ENCODE results near the gene FAM219B.
"Not testable (repeated sequence)": the region's sequence is repeated elsewhere in the genome, so short reads cannot be mapped to it uniquely, and the experiment has no call there.

Gene FAM219B

DNA sequence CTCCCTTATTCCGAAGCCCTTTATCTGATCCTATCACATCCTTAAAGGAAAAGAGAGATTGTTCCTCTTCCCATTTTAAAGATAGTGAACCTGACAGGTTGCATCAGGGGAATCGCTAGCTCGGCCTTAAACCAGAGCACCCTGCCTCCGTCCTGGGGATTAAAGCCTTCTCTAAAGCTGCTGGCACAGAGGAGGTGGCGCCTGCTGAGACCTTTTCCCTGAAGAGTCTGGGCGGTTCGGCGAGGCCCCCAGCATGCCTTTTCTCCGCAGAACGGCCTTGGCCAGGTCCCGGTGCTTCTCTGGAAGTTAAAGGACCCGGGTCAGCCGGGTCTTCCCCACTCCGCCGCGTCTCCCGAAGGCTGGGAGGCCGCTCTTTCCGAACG is 593 bp downstream of the FAM219B start:
- Histone ChIP-seq H3K27me3 (ENCODE audit: control insufficient read depth in 5 of 5, insufficient read depth in 4 of 5, low read length in 5 of 5) (no peaks in the 10 kb centered on the region), H3K9ac (ENCODE audit: low read length in 5 of 5) (peak overlapping the region; percentile 90 to 97 (median 95)), H3K4me1 (ENCODE audit: control insufficient read depth in 5 of 5, insufficient read depth in 5 of 5, low read length in 5 of 5) (peaks cover 5 to 50% (median 46%) of the 10 kb centered on the region in 5 donors)

DNA sequence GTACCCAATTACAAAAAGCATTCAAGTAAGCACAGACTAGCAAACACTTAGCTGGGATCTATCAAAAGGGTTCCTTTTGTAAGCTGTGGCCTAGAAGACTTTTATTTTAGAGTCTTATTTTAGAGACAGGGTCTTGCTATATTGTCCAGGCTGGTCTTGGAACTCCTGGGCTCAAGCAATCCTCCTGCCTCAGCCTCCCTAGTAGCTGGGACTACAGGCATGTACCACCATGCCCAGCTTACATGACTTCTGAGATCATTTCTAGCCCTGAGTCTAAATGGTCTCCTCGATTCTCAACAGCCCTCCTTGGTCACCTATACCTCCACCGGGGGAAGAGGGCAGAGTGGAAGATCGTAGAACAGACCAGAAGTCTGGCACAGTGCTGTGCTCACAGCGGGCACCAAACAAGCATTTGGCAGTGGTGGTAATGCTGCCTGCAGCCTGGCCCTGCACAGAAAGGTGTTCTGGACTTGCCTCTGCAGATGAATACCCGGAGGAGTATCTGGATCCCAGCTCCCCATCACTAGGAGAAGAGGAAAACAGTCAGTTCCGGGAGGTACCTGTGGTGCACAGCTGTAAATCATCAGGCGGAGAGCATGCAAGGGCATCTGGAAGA is 2.4 kb downstream of the FAM219B start:
- Histone ChIP-seq H3K4me1 (ENCODE audit: control insufficient read depth in 5 of 5, insufficient read depth in 5 of 5, low read length in 5 of 5) (peaks cover 5 to 54% (median 51%) of the 10 kb centered on the region in 5 donors), H3K9me3 (ENCODE audit: control insufficient read depth in 5 of 5, low read length in 5 of 5) (no peaks in the 10 kb centered on the region), H3K9ac (ENCODE audit: low read length in 5 of 5) (peak overlapping the region in 1 of 5 donors; percentile 17), H3K36me3 (ENCODE audit: control insufficient read depth in 5 of 5, insufficient read depth in 5 of 5, low read length in 5 of 5) (peaks cover 8 to 50% (median 41%) of the 10 kb centered on the region in 5 donors), H3K4me3 (ENCODE audit: low read depth in 1 of 5, low read length in 5 of 5) (no peak overlapping the region), H3K27me3 (ENCODE audit: control insufficient read depth in 5 of 5, insufficient read depth in 4 of 5, low read length in 5 of 5) (no peaks in the 10 kb centered on the region), H3K27ac (ENCODE audit: low read depth, low read length) (no peak overlapping the region)

More for the DNA sequence above, 593 bp downstream of the FAM219B start:
- Histone ChIP-seq H3K27ac (ENCODE audit: low read depth, low read length) (peak overlapping the region; percentile 99), H3K9me3 (ENCODE audit: control insufficient read depth in 5 of 5, low read length in 5 of 5) (no peaks in the 10 kb centered on the region), H3K36me3 (ENCODE audit: control insufficient read depth in 5 of 5, insufficient read depth in 5 of 5, low read length in 5 of 5) (peaks cover 5 to 34% (median 26%) of the 10 kb centered on the region in 5 donors), H3K4me3 (ENCODE audit: low read depth in 1 of 5, low read length in 5 of 5) (peak overlapping the region; percentile 73 to 94 (median 84))

DNA sequence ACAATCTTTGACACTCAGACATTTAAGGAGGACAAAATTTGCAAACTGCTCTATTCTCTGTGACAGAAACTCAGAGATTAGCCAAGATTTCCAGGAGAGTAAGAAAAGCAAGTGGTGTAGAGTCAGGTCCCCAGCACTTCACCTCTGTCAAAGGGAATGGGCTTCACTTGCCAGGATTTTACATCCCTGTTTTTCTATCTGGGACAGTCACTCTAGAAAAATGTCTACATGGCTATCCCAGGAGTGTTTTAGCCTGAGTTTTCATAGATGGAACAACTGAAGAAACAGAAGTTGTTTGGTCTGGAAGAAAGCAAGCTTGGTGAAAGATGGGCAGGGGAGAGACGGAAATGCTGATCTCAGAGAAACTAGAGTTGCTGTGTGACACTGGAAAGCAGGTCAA is 3.0 kb downstream of the FAM219B start:
- peaks cover 5 to 54% (median 51%) of the 10 kb centered on the region in 5 donors for H3K4me1 ChIP-seq (ENCODE audit: control insufficient read depth in 5 of 5, insufficient read depth in 5 of 5, low read length in 5 of 5)
- H3K36me3 ChIP-seq (ENCODE audit: control insufficient read depth in 5 of 5, insufficient read depth in 5 of 5, low read length in 5 of 5) = peaks cover 8 to 56% (median 46%) of the 10 kb centered on the region in 5 donors
- no peak overlapping the region for H3K4me3 ChIP-seq (ENCODE audit: low read depth in 1 of 5, low read length in 5 of 5)
- H3K9me3 ChIP-seq (ENCODE audit: control insufficient read depth in 5 of 5, low read length in 5 of 5) = no peaks in the 10 kb centered on the region
- peak overlapping the region in 1 of 5 donors; percentile 17 for H3K9ac ChIP-seq (ENCODE audit: low read length in 5 of 5)
- H3K27me3 ChIP-seq (ENCODE audit: control insufficient read depth in 5 of 5, insufficient read depth in 4 of 5, low read length in 5 of 5) = no peaks in the 10 kb centered on the region
- peak overlapping the region; percentile 33 for H3K27ac ChIP-seq (ENCODE audit: low read depth, low read length)

DNA sequence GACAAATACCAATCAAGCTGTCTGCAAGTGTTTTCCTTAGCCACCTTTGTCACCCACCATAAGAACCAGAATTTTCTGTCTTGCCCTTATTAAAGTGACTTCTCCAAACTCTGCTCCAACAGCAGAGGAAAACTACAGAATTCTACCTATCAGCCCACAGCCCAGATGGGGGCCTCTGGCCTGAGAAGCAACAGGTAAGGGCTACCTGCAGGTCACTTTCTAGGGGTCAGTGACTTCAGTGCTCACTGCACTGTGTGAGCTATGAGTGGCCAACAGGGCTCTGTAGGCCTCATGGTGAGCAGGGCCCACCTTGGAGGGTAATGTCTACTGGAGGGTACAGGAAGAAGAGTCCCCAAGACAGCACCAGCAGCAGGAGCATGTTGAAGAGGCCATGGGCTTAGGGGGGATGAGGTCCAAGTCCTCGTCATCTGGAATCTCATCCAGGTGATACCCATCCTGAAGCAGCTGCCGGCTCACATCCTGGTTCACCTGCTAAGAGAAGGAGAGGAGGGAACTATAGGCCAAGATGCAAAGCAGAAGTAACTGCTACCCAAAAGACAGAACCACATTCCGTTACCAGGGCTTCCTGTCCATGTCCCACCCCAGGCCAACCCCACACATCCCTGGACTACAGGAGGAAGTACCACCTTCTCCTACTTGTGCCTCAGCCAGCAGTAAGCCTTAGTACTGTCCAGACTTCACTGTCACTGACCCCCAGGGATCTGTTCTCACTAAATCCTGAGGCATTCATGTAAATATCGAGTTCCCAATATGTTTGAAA is 4.2 kb downstream of the FAM219B start:
- no peaks in the 10 kb centered on the region for H3K9me3 ChIP-seq (ENCODE audit: control insufficient read depth in 5 of 5, low read length in 5 of 5)
- H3K36me3 ChIP-seq (ENCODE audit: control insufficient read depth in 5 of 5, insufficient read depth in 5 of 5, low read length in 5 of 5) = peaks cover 8 to 66% (median 56%) of the 10 kb centered on the region in 5 donors
- peak overlapping the region in 1 of 5 donors; percentile 29 for H3K9ac ChIP-seq (ENCODE audit: low read length in 5 of 5)
- no peak overlapping the region for H3K4me3 ChIP-seq (ENCODE audit: low read depth in 1 of 5, low read length in 5 of 5)
- H3K4me1 ChIP-seq (ENCODE audit: control insufficient read depth in 5 of 5, insufficient read depth in 5 of 5, low read length in 5 of 5) = peaks cover 5 to 49% (median 48%) of the 10 kb centered on the region in 5 donors
- no peaks in the 10 kb centered on the region for H3K27me3 ChIP-seq (ENCODE audit: control insufficient read depth in 5 of 5, insufficient read depth in 4 of 5, low read length in 5 of 5)
- peak overlapping the region; percentile 22 for H3K27ac ChIP-seq (ENCODE audit: low read depth, low read length)

DNA sequence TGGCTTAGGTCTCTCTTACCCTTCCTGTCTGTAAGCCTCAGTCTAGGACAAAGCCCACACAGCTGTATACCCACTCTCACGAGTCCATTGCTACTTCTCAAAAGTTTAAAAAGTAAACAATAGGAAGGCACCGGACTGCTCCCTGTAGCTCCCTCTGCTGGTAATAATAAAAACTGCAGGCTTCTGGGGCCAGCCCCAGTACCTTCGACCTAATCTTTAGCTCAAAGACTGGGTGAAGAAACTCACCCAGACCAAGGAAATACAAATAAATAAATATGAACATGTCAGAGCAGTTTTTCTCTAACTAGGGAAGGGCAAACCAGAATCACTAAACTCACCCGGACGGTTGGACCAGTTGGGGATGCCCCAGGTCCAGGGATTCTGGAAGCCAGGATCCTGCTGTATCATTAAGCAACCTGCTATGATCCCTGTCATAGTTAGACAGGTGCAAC is 5.0 kb downstream of the FAM219B start:
- Histone ChIP-seq H3K4me1 (ENCODE audit: control insufficient read depth in 5 of 5, insufficient read depth in 5 of 5, low read length in 5 of 5) (peaks cover 5 to 48% (median 43%) of the 10 kb centered on the region in 5 donors), H3K9me3 (ENCODE audit: control insufficient read depth in 5 of 5, low read length in 5 of 5) (no peaks in the 10 kb centered on the region), H3K9ac (ENCODE audit: low read length in 5 of 5) (peak overlapping the region in 1 of 5 donors; percentile 17), H3K27me3 (ENCODE audit: control insufficient read depth in 5 of 5, insufficient read depth in 4 of 5, low read length in 5 of 5) (no peaks in the 10 kb centered on the region), H3K36me3 (ENCODE audit: control insufficient read depth in 5 of 5, insufficient read depth in 5 of 5, low read length in 5 of 5) (peaks cover 8 to 73% (median 62%) of the 10 kb centered on the region in 5 donors), H3K4me3 (ENCODE audit: low read depth in 1 of 5, low read length in 5 of 5) (no peak overlapping the region), H3K27ac (ENCODE audit: low read depth, low read length) (peak overlapping the region; percentile 22)

DNA sequence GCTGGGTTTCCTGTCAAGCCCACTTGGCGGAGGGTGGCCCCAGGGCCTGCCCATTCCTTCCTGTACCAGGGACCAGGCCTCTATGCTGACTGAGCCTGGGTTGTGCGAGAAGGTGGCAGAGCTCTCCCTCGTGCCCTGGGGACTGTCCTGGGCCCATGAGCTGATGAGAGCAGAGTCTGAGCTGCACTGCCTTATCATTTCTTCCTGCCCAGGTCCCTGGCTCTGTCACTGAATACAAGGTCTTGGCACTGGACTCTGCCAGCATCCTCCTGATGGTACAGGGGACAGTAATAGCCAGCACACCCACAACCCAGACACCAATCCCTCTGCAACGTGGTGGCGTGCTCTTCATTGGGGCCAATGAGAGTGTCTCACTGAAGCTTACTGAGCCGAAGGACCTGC is 9.3 kb downstream of the FAM219B start:
- H3K27me3 ChIP-seq (ENCODE audit: control insufficient read depth in 5 of 5, insufficient read depth in 4 of 5, low read length in 5 of 5) = no peaks in the 10 kb centered on the region
- H3K9ac ChIP-seq (ENCODE audit: low read length in 5 of 5) = no peak overlapping the region
- H3K4me1 ChIP-seq (ENCODE audit: control insufficient read depth in 5 of 5, insufficient read depth in 5 of 5, low read length in 5 of 5) = peaks cover 0 to 26% (median 20%) of the 10 kb centered on the region in 5 donors
- peaks cover 6 to 76% (median 56%) of the 10 kb centered on the region in 5 donors for H3K36me3 ChIP-seq (ENCODE audit: control insufficient read depth in 5 of 5, insufficient read depth in 5 of 5, low read length in 5 of 5)
- no peaks in the 10 kb centered on the region for H3K9me3 ChIP-seq (ENCODE audit: control insufficient read depth in 5 of 5, low read length in 5 of 5)
- no peak overlapping the region for H3K4me3 ChIP-seq (ENCODE audit: low read depth in 1 of 5, low read length in 5 of 5)
- no peak overlapping the region for H3K27ac ChIP-seq (ENCODE audit: low read depth, low read length)

DNA sequence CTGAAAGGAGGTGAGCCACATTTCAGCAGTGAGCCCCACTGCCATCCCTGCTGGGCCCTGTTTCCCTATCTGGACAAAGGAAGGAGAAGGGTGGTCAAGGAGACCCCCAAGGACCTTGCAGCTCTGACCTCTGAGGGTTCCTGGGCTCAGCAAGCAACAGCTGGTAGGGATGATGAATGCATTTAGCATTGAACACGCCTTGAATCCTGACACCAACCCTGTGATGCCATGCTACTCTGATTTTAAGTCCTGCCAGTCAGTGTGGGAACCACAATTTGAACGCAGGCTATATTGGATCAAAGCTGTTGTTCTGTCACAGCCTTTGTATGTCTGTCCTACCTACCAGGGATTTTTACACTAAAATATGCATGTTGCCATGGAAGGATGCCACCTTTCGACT is 10.3 kb downstream of the FAM219B start:
- no peak overlapping the region for H3K4me3 ChIP-seq (ENCODE audit: low read depth in 1 of 5, low read length in 5 of 5)

DNA sequence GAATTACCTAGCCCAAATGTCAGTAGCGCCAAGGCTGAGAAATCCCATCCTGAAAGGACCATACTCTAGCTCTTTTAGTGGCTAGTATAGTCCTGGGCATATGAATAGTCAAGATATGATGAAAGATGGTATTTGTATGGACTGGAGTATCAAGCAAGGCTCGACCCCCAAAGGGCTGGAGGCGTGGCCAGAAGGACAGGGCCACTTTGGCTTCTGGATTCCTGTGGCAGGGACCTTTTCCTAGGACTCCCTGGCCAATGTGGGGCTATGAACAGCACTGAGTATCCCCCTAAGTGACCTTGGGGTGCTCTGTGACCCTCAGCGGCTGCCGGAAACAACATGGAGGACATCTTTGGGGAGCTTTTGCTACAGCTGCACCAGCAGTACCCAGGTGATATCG is 10.8 kb downstream of the FAM219B start:
- H3K36me3 ChIP-seq (ENCODE audit: control insufficient read depth in 5 of 5, insufficient read depth in 5 of 5, low read length in 5 of 5) = peaks cover 3 to 72% (median 56%) of the 10 kb centered on the region in 5 donors
- H3K4me1 ChIP-seq (ENCODE audit: control insufficient read depth in 5 of 5, insufficient read depth in 5 of 5, low read length in 5 of 5) = peaks cover 0 to 14% (median 9%) of the 10 kb centered on the region in 5 donors
- H3K27ac ChIP-seq (ENCODE audit: low read depth, low read length) = no peak overlapping the region
- H3K9me3 ChIP-seq (ENCODE audit: control insufficient read depth in 5 of 5, low read length in 5 of 5) = no peaks in the 10 kb centered on the region
- H3K9ac ChIP-seq (ENCODE audit: low read length in 5 of 5) = no peak overlapping the region
- no peak overlapping the region for H3K4me3 ChIP-seq (ENCODE audit: low read depth in 1 of 5, low read length in 5 of 5)
- H3K27me3 ChIP-seq (ENCODE audit: control insufficient read depth in 5 of 5, insufficient read depth in 4 of 5, low read length in 5 of 5) = no peaks in the 10 kb centered on the region

More for the DNA sequence above, 10.3 kb downstream of the FAM219B start:
- Histone ChIP-seq H3K27ac (ENCODE audit: low read depth, low read length) (no peak overlapping the region), H3K4me1 (ENCODE audit: control insufficient read depth in 5 of 5, insufficient read depth in 5 of 5, low read length in 5 of 5) (peaks cover 0 to 18% (median 10%) of the 10 kb centered on the region in 5 donors), H3K36me3 (ENCODE audit: control insufficient read depth in 5 of 5, insufficient read depth in 5 of 5, low read length in 5 of 5) (peaks cover 3 to 74% (median 58%) of the 10 kb centered on the region in 5 donors), H3K9ac (ENCODE audit: low read length in 5 of 5) (no peak overlapping the region), H3K9me3 (ENCODE audit: control insufficient read depth in 5 of 5, low read length in 5 of 5) (no peaks in the 10 kb centered on the region), H3K27me3 (ENCODE audit: control insufficient read depth in 5 of 5, insufficient read depth in 4 of 5, low read length in 5 of 5) (no peaks in the 10 kb centered on the region)

DNA sequence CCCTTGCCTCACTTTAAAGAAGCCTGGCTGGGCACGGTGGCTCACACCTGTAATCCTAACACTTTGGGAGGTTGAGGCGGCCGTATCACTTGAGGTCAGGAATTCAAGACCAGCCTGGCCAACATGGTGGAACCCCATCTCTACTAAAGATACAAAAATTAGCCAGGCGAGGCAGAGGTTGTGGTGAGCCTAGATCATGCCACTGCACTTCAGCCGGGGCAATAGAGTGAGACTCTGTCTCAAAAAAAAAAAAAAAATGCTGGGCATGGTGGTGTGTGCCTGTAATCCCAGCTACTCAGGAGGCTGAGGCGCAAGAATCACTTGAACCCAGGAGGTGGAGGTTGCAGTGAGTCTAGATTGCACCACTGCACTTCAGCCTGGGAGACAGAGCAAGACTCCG is 12.3 kb downstream of the FAM219B start:
- not testable (repeated sequence) for H3K9ac ChIP-seq (ENCODE audit: low read length in 5 of 5); H3K27ac ChIP-seq (ENCODE audit: low read depth, low read length); H3K4me3 ChIP-seq (ENCODE audit: low read depth in 1 of 5, low read length in 5 of 5); H3K27me3 ChIP-seq (ENCODE audit: control insufficient read depth in 5 of 5, insufficient read depth in 4 of 5, low read length in 5 of 5); H3K9me3 ChIP-seq (ENCODE audit: control insufficient read depth in 5 of 5, low read length in 5 of 5)
- Histone ChIP-seq H3K4me1 (ENCODE audit: control insufficient read depth in 5 of 5, insufficient read depth in 5 of 5, low read length in 5 of 5) (peaks cover under 1 to 24% (median 23%) of the 10 kb centered on the region in 5 donors), H3K36me3 (ENCODE audit: control insufficient read depth in 5 of 5, insufficient read depth in 5 of 5, low read length in 5 of 5) (peaks cover 0 to 59% (median 42%) of the 10 kb centered on the region in 5 donors)

DNA sequence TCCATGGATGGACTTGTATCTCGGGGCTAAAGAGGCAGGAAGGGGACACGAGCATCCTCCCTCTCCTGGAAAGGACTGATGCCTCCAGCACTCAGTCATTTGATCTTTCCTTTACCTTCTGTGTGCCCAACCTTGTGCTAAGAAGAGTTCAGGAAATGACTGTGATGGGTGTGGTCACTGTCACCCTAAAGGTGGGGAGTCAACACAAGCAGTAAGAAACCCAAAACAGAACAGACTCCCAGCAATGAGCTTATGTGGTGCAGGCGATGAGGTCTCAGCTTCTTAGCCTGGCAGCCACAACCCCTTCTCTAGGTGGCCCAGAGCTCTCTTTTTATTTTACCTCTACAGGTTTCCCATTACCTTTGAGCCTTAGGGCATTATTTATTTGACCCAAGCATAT is 13.0 kb downstream of the FAM219B start:
- Histone ChIP-seq H3K4me3 (ENCODE audit: low read depth in 1 of 5, low read length in 5 of 5) (no peak overlapping the region), H3K27ac (ENCODE audit: low read depth, low read length) (no peak overlapping the region), H3K27me3 (ENCODE audit: control insufficient read depth in 5 of 5, insufficient read depth in 4 of 5, low read length in 5 of 5) (no peaks in the 10 kb centered on the region), H3K9me3 (ENCODE audit: control insufficient read depth in 5 of 5, low read length in 5 of 5) (no peaks in the 10 kb centered on the region), H3K4me1 (ENCODE audit: control insufficient read depth in 5 of 5, insufficient read depth in 5 of 5, low read length in 5 of 5) (peaks cover 6 to 31% (median 30%) of the 10 kb centered on the region in 5 donors), H3K36me3 (ENCODE audit: control insufficient read depth in 5 of 5, insufficient read depth in 5 of 5, low read length in 5 of 5) (peaks cover 0 to 51% (median 36%) of the 10 kb centered on the region in 5 donors), H3K9ac (ENCODE audit: low read length in 5 of 5) (peak overlapping the region in 1 of 5 donors; percentile 1)
